Measurements from ENCODE around the gene TMEM63B. TPM values are rescaled to one million over a fixed set of nuclear protein-coding genes. Genes with fewer than 3 reads are reported as not detected.

TMEM63B gene
- total and polyA plus RNA-seq, 2 of the 8 experiments (the other 6 are each of a cell fraction or from before 2014, with no cell fraction given), result 61.1 to 96.8 TPM

GRCh38 chr6:44093750-44094402 lies 33.5 kb upstream of the TMEM63B start (continued):
- TF ChIP-seq ATF2 (IDR thresholded peaks at IDR 0.05; ENCODE audit: low read length), result no peak
- TF ChIP-seq ATF3 (IDR thresholded peaks at IDR 0.05; ENCODE audit: insufficient read depth, low read depth, low read length), result no peak
- TF ChIP-seq CREB1 (IDR thresholded peaks at IDR 0.05), result no peak
- no peak for TF ChIP-seq CHD2 (IDR thresholded peaks at IDR 0.05; ENCODE audit: low read length)
- TF ChIP-seq EP300 (IDR thresholded peaks at IDR 0.05; ENCODE audit: borderline replicate concordance in 1 of 2, low read depth in 2 of 2, low read length in 2 of 2), result no peak
- no peak for TF ChIP-seq POU5F1 (IDR thresholded peaks at IDR 0.05; ENCODE audit: low read depth, low read length)
- TF ChIP-seq SIX5 (IDR thresholded peaks at IDR 0.05; ENCODE audit: low read depth, low read length), result no peak
- no peak for TF ChIP-seq POLR2A (IDR thresholded peaks at IDR 0.05; ENCODE audit: control extremely low read depth in 1 of 2, low read depth in 2 of 2, low read length in 2 of 2)
- TF ChIP-seq TEAD4 (IDR thresholded peaks at IDR 0.05; ENCODE audit: low read depth, low read length), result no peak

Data from H1 (cell line).